Measurements from ENCODE around the gene DFFB.

Gene DFFB

GRCh38 chr1:3889936-3890335 is 32.7 kb downstream of the DFFB start:
- H3K27ac ChIP-seq, result no peak overlapping the region
- TF ChIP-seq CTCF (conservative IDR thresholded peaks at IDR 0.05) (no peak), ZFX (IDR thresholded peaks at IDR 0.05) (no peak)

GRCh38 chr1:3890389-3891328 is 33.4 kb downstream of the DFFB start:
- no peak overlapping the region for H3K27ac ChIP-seq
- TF ChIP-seq CTCF (conservative IDR thresholded peaks at IDR 0.05) (no peak), ZFX (IDR thresholded peaks at IDR 0.05) (no peak)

- no peak for TF ChIP-seq CTCF (conservative IDR thresholded peaks at IDR 0.05)
- TF ChIP-seq ZFX (IDR thresholded peaks at IDR 0.05), result no peak
- H3K27ac ChIP-seq, result no peak overlapping the region
These were observed 34.1 kb downstream of the DFFB start for GRCh38 chr1:3891329-3891865.

GRCh38 chr1:3892748-3893147 is 35.5 kb downstream of the DFFB start:
- no peak overlapping the region; the same call in 1 of the 2 replicates for H3K27ac ChIP-seq
- no peak for TF ChIP-seq ZFX (IDR thresholded peaks at IDR 0.05)
- TF ChIP-seq CTCF (conservative IDR thresholded peaks at IDR 0.05), result no peak

- H3K27ac ChIP-seq, result no peak overlapping the region; the same call in 1 of the 2 replicates
- TF ChIP-seq CTCF (conservative IDR thresholded peaks at IDR 0.05), result no peak
These were observed 35.9 kb downstream of the DFFB start for GRCh38 chr1:3893190-3893589.

- no peak for TF ChIP-seq ZFX (IDR thresholded peaks at IDR 0.05)
- TF ChIP-seq CTCF (conservative IDR thresholded peaks at IDR 0.05), result no peak
- no peak overlapping the region for H3K27ac ChIP-seq
These were observed 37.5 kb downstream of the DFFB start for GRCh38 chr1:3894626-3895278.

All from C4-2B (cell line).